Measurements from ENCODE around the gene RBM42. TPM values are rescaled to one million over a fixed set of nuclear protein-coding genes. Genes with fewer than 3 reads are reported as not detected.

Gene RBM42
- total RNA-seq, 2 experiments from 2014 or later: 87.5 to 94.4 TPM

- Mint-ChIP-seq H3K36me3 (ENCODE audit: low read depth) (no peaks in the 10 kb centered on the region), H3K27me3 (peaks cover 21% of the 10 kb centered on the region), H3K9me3 (ENCODE audit: low read depth) (no peaks in the 10 kb centered on the region), H3K27ac (no peak overlapping the region), H3K4me1 (peaks cover 9% of the 10 kb centered on the region), H3K4me3 (no peak overlapping the region)
- no peak for ATAC-seq
- no peak for DNase-seq
- intact Hi-C loops (cut with DNase I, micrococcal nuclease): no loop called here
- ChIA-PET CTCF (no interaction called here), POLR2A (no interaction called here)
Measured at GRCh38 chr19:35670686-35671085, 41.9 kb downstream of the RBM42 start.

GRCh38 chr19:35671818-35672217, 43.0 kb downstream of the RBM42 start:
- CTCF ChIA-PET: interaction anchor here (0.8 kb wide), 1 partner anchor 23 kb away, joined by 3 read pairs; no protein-coding TSS in a partner anchor

GRCh38 chr19:35673121-35673804, 44.4 kb downstream of the RBM42 start:
- Mint-ChIP-seq H3K4me3 (peak overlapping the region; percentile 71), H3K27ac (no peak overlapping the region), H3K27me3 (peaks cover 25% of the 10 kb centered on the region), H3K36me3 (ENCODE audit: low read depth) (no peaks in the 10 kb centered on the region), H3K4me1 (peaks cover 9% of the 10 kb centered on the region), H3K9me3 (ENCODE audit: low read depth) (no peaks in the 10 kb centered on the region)
- ChIA-PET POLR2A (interaction anchor here (0.6 kb wide), 1 partner anchor 45 kb away, joined by 3 read pairs; no protein-coding TSS in a partner anchor), CTCF (interaction anchor here (0.5 to 1.2 kb wide), 3 partner anchors 16 to 235 kb away, joined by 3 read pairs; no protein-coding TSS in a partner anchor)
- intact Hi-C loops (cut with DNase I, micrococcal nuclease): loop anchor here in 1 of 2 experiments (1.0 to 2.0 kb wide), 2 partner anchors 44 to 60 kb away; partner anchors contain the start of gene HAUS5
- peak; percentile 90 for ATAC-seq
- DNase-seq: peak; percentile 83

More at GRCh38 chr19:35671818-35672217, 43.0 kb downstream of the RBM42 start:
- H3K27ac Mint-ChIP-seq: no peak overlapping the region
- H3K9me3 Mint-ChIP-seq (ENCODE audit: low read depth): no peaks in the 10 kb centered on the region
- intact Hi-C loops (cut with DNase I, micrococcal nuclease): loop anchor here in 1 of 2 experiments (2.0 kb wide), 1 partner anchor 59 kb away; the partner anchor contains the start of gene HAUS5
- no peak overlapping the region for H3K4me3 Mint-ChIP-seq
- DNase-seq: no peak
- H3K4me1 Mint-ChIP-seq: peaks cover 9% of the 10 kb centered on the region
- peaks cover 25% of the 10 kb centered on the region for H3K27me3 Mint-ChIP-seq
- POLR2A ChIA-PET: interaction anchor here (0.7 kb wide), 1 partner anchor 15 kb away, joined by 3 read pairs; no protein-coding TSS in a partner anchor
- no peak for ATAC-seq
- no peaks in the 10 kb centered on the region for H3K36me3 Mint-ChIP-seq (ENCODE audit: low read depth)

- peaks cover 9% of the 10 kb centered on the region for H3K4me1 Mint-ChIP-seq
- DNase-seq (no peak), ATAC-seq (no peak)
- no peak overlapping the region for H3K27ac Mint-ChIP-seq
- no peaks in the 10 kb centered on the region for H3K36me3 Mint-ChIP-seq (ENCODE audit: low read depth)
- intact Hi-C loops (cut with DNase I, micrococcal nuclease): no loop called here
- ChIA-PET CTCF (interaction anchor here (0.6 kb wide), 1 partner anchor 27 kb away, joined by 3 read pairs; the partner anchor contains the start of gene COX6B1), POLR2A (no interaction called here)
- peaks cover 17% of the 10 kb centered on the region for H3K27me3 Mint-ChIP-seq
- H3K4me3 Mint-ChIP-seq: no peak overlapping the region
- H3K9me3 Mint-ChIP-seq (ENCODE audit: low read depth): no peaks in the 10 kb centered on the region
Measured at GRCh38 chr19:35675589-35676140, 46.8 kb downstream of the RBM42 start.

Other genes starting within 250 kb of the RBM42 start
- gene FFAR2, start 180.8 kb upstream of the RBM42 start, total RNA-seq: not detected
- gene KRTDAP, start 138.6 kb upstream of the RBM42 start, total RNA-seq: not detected
- 1 to 10 TPM; 1.1 to 1.3 TPM for gene DMKN, start 115.4 kb upstream of the RBM42 start, total RNA-seq
- gene SBSN, start 100.7 kb upstream of the RBM42 start, total RNA-seq: not detected
- not detected for gene GAPDHS, start 95.6 kb upstream of the RBM42 start, total RNA-seq
- gene TMEM147, start 83.4 kb upstream of the RBM42 start, total RNA-seq: 10 to 100 TPM; 73.1 to 73.8 TPM
- not detected for gene ATP4A, start 65.4 kb upstream of the RBM42 start, total RNA-seq
- not detected for gene PMIS2, start 42.9 kb upstream of the RBM42 start, total RNA-seq
- 10 to 100 TPM; 39.7 to 41.0 TPM for gene HAUS5, start 16.3 kb upstream of the RBM42 start, total RNA-seq
- 1 to 10 TPM in 1 of 2 experiments, under 1 TPM in 1; 0.37 to 1.1 TPM for gene ETV2, start 12.7 kb downstream of the RBM42 start, total RNA-seq
- gene COX6B1, start 19.3 kb downstream of the RBM42 start, total RNA-seq: 100 to 1,000 TPM; 385 to 437 TPM
- gene UPK1A, start 37.5 kb downstream of the RBM42 start, total RNA-seq: 1 to 10 TPM; 1.2 to 1.8 TPM
- gene ZBTB32, start 75.5 kb downstream of the RBM42 start, total RNA-seq: 100 to 1,000 TPM; 232 to 265 TPM
- gene KMT2B, start 89.0 kb downstream of the RBM42 start, total RNA-seq: 10 to 100 TPM; 48.6 to 49.4 TPM
- 10 to 100 TPM; 71.4 to 80.2 TPM for gene IGFLR1, start 113.4 kb downstream of the RBM42 start, total RNA-seq
- gene U2AF1L4, start 116.4 kb downstream of the RBM42 start, total RNA-seq: 10 to 100 TPM; 31.6 to 37.5 TPM
- gene PSENEN, start 116.6 kb downstream of the RBM42 start, total RNA-seq: 10 to 100 TPM; 36.0 to 37.9 TPM
- 10 to 100 TPM in 1 of 2 experiments, 1 to 10 TPM in 1; 8.4 to 12.7 TPM for gene LIN37, start 119.5 kb downstream of the RBM42 start, total RNA-seq
- under 1 TPM; 0.53 to 0.93 TPM for gene HSPB6, start 128.0 kb downstream of the RBM42 start, total RNA-seq
- 10 to 100 TPM; 39.8 to 62.8 TPM for gene PROSER3, start 129.1 kb downstream of the RBM42 start, total RNA-seq
- 10 to 100 TPM; 27.8 to 35.2 TPM for gene ARHGAP33, start 146.5 kb downstream of the RBM42 start, total RNA-seq
- gene PRODH2, start 183.8 kb downstream of the RBM42 start, total RNA-seq: not detected
- gene NPHS1, start 223.5 kb downstream of the RBM42 start, total RNA-seq: not detected
- gene KIRREL2, start 227.9 kb downstream of the RBM42 start, total RNA-seq: under 1 TPM; 0.93 to 0.98 TPM
- gene APLP1, start 239.5 kb downstream of the RBM42 start, total RNA-seq: 1 to 10 TPM; 2.3 to 3.0 TPM

Data from activated CD4-positive, alpha-beta T cell treated with anti-CD3 and anti-CD28 coated beads for 36 hours (primary cell).